HFFc6 (cell line): ENCODE data around the gene CSF2RB. TPM values are rescaled to one million over a fixed set of nuclear protein-coding genes. Genes with fewer than 3 reads are reported as not detected.

Experiments
- DNase-seq: peaks from one replicate; pipeline ENCODE4 v3.0.0-alpha.2; 2018
- H3K27ac Mint-ChIP-seq: 2 replicates; pipeline ENCODE4 v1.8.0; 2020; ENCODE audit warnings: mild to moderate bottlenecking, mixed read lengths
- H3K27me3 Mint-ChIP-seq: 2 replicates; pipeline ENCODE4 v1.8.0; 2021; ENCODE audit warnings: mild to moderate bottlenecking, moderate library complexity, mixed read lengths; ENCODE audit not compliant: insufficient read depth
- H3K36me3 Mint-ChIP-seq: 2 replicates; pipeline ENCODE4 v1.8.0; 2021; ENCODE audit warnings: low read depth, mixed read lengths
- H3K4me1 Mint-ChIP-seq: 2 replicates; pipeline ENCODE4 v1.8.0; 2020; ENCODE audit warnings: low read depth, mixed read lengths
- H3K4me3 Mint-ChIP-seq: 2 replicates; pipeline ENCODE4 v1.8.0; 2020; ENCODE audit warnings: mild to moderate bottlenecking, moderate library complexity, mixed read lengths
- H3K9me3 Mint-ChIP-seq: 2 replicates; pipeline ENCODE4 v1.8.0; 2020; ENCODE audit warnings: mild to moderate bottlenecking, mixed read lengths
- CTCF ChIP-seq: fragments of 200-600 bp; sonication (generic); IDR thresholded peaks from 2 replicates; pipeline ENCODE4 v1.5.0; 2021; ENCODE audit warnings: antibody characterized with exemption, mild to moderate bottlenecking
- long read RNA-seq: library from polyadenylated mRNA; unstranded; transcript quantifications from one replicate; pipeline ENCODE4 v2.0.0, GENCODE V29; 2019
- total RNA-seq, 6 experiments: library from RNA; stranded (reverse); fragmentation: NEBNext Ultra II Directional; extraction: Animal tissue kit (Norgen Biotek cat#: 25700); gene quantifications; 2 replicates in 1 of 6; 3 replicates in 5 of 6; pipeline ENCODE4 v1.2.3, GENCODE V29; 2021

The CSF2RB gene
- total RNA-seq, result 1 to 10 TPM in 5 of 6 experiments, under 1 TPM in 1; 0.76 to 3.2 (median 2.4) TPM
- long read RNA-seq, result 0 reads

- Mint-ChIP-seq H3K36me3 (no peaks in the 10 kb centered on the region), H3K27ac (peak within 1 kb of the TSS; percentile 29; the same call in 1 of the 2 replicates), H3K27me3 (peaks cover 19% of the 10 kb centered on the region), H3K9me3 (no peaks in the 10 kb centered on the region), H3K4me1 (peaks cover 38% of the 10 kb centered on the region), H3K4me3 (0 out of 2 replicates have a peak within 1 kb of the TSS, but pooled peaks have one; percentile 5)
- TF ChIP-seq CTCF, result no peak
- DNase-seq, result no peak
Measured at GRCh38 chr22:36913427-36914389, at the start of gene CSF2RB. CSF2RB (plus strand) TSS chr22:36913628; CDS start chr22:36922208, 8,580 bp downstream.

GRCh38 chr22:36863979-36864378 lies 49.4 kb upstream of the CSF2RB start:
- H3K27ac Mint-ChIP-seq, result no peak overlapping the region
- no peaks in the 10 kb centered on the region for H3K36me3 Mint-ChIP-seq
- no peaks in the 10 kb centered on the region for H3K4me1 Mint-ChIP-seq
- peaks cover 30% of the 10 kb centered on the region for H3K27me3 Mint-ChIP-seq
- H3K9me3 Mint-ChIP-seq, result no peaks in the 10 kb centered on the region
- no peak overlapping the region for H3K4me3 Mint-ChIP-seq
- no peak for DNase-seq
- TF ChIP-seq CTCF, result no peak

- Mint-ChIP-seq H3K36me3 (no peaks in the 10 kb centered on the region), H3K4me1 (no peaks in the 10 kb centered on the region)
- TF ChIP-seq CTCF, result no peak
Measured at GRCh38 chr22:36864454-36865215, 48.8 kb upstream of the CSF2RB start.

GRCh38 chr22:36865346-36865745 lies 48.1 kb upstream of the CSF2RB start:
- Mint-ChIP-seq H3K9me3 (no peaks in the 10 kb centered on the region), H3K4me1 (no peaks in the 10 kb centered on the region), H3K4me3 (no peak overlapping the region), H3K27me3 (peaks cover 37% of the 10 kb centered on the region), H3K36me3 (no peaks in the 10 kb centered on the region), H3K27ac (no peak overlapping the region)
- no peak for TF ChIP-seq CTCF
- no peak for DNase-seq

More at GRCh38 chr22:36864454-36865215, 48.8 kb upstream of the CSF2RB start:
- peaks cover 36% of the 10 kb centered on the region for H3K27me3 Mint-ChIP-seq
- no peaks in the 10 kb centered on the region for H3K9me3 Mint-ChIP-seq
- DNase-seq, result no peak
- H3K27ac Mint-ChIP-seq, result no peak overlapping the region
- no peak overlapping the region for H3K4me3 Mint-ChIP-seq

GRCh38 chr22:36867695-36868094 lies 45.7 kb upstream of the CSF2RB start:
- DNase-seq, result no peak
- no peaks in the 10 kb centered on the region for H3K4me1 Mint-ChIP-seq
- H3K36me3 Mint-ChIP-seq, result no peaks in the 10 kb centered on the region
- H3K27me3 Mint-ChIP-seq, result peaks cover 49% of the 10 kb centered on the region
- H3K9me3 Mint-ChIP-seq, result no peaks in the 10 kb centered on the region
- H3K27ac Mint-ChIP-seq, result no peak overlapping the region
- no peak for TF ChIP-seq CTCF
- no peak overlapping the region for H3K4me3 Mint-ChIP-seq
